Heart left ventricle (tissue), 16 donors: ENCODE data around the gene DDX3X. TPM values are rescaled to one million over a fixed set of nuclear protein-coding genes. Genes with fewer than 3 reads are reported as not detected.

Experiments
- ATAC-seq, 4 donors: fragments of 200-7000 bp; cut with Tn5 transposase; one replicate each; pipeline ENCODE4 v1.9.1; 2020 to 2022; ENCODE audit warnings: moderate library complexity in 4 of 4, mild to moderate bottlenecking in 3 of 4, moderate number of reproducible peaks in 1 of 4
- DNase-seq, 5 donors: peaks; one replicate each; pipeline ENCODE4 v3.0.0-alpha.2; 2020
- H3K27ac ChIP-seq, 12 donors: fragments of 200-600 bp; sonication (generic) in 4 of 12; one replicate each; pipeline versions ENCODE4 v1.5.0 to v1.8.0; 2016 to 2022; ENCODE audit warnings: mild to moderate bottlenecking in 2 of 12
- H3K27me3 ChIP-seq, 9 donors: fragments of 200-600 bp; sonication (generic) in 2 of 9; one replicate each; pipeline versions ENCODE4 v1.5.1 to v1.8.0; 2016 to 2022; ENCODE audit warnings: mild to moderate bottlenecking in 3 of 9
- H3K36me3 ChIP-seq, 9 donors: fragments of 200-600 bp; sonication (generic) in 2 of 9; one replicate each; pipeline versions ENCODE4 v1.5.0 to v1.8.0; 2018 to 2022; ENCODE audit warnings: mild to moderate bottlenecking in 2 of 9
- H3K4me1 ChIP-seq, 12 donors: fragments of 200-600 bp; sonication (generic) in 4 of 12; one replicate each; pipeline versions ENCODE4 v1.5.0 to v1.8.0; 2016 to 2022; ENCODE audit warnings: mild to moderate bottlenecking in 3 of 12
- H3K4me3 ChIP-seq, 12 donors: fragments of 200-600 bp; sonication (generic) in 4 of 12; one replicate each; pipeline versions ENCODE4 v1.5.0 to v1.8.0; 2017 to 2022; ENCODE audit warnings: mild to moderate bottlenecking in 9 of 12, moderate library complexity in 4 of 12
- H3K9me3 ChIP-seq, 12 donors: fragments of 200-600 bp; sonication (generic) in 4 of 12; one replicate each; pipeline versions ENCODE4 v1.5.0 to v1.8.0; 2016 to 2022; ENCODE audit warnings: mild to moderate bottlenecking in 1 of 12
- POLR2A ChIP-seq, 2 donors: fragments of 450-650 bp; IDR thresholded peaks; one replicate each; pipeline ENCODE4 v1.6.1; 2017; ENCODE audit warnings: antibody characterized with exemption in 2 of 2, mild to moderate bottlenecking in 2 of 2, moderate library complexity in 2 of 2
- WGBS, 4 donors: extraction: QIAGEN DNeasy Blood & Tissue Kit in 2 of 4; methylation state at CpG; one replicate each; pipeline versions ENCODE4 v1.1.5 to v1.1.7; 2013 to 2018; 5-methylcytosine and 5-hydroxymethylcytosine counted together
- intact Hi-C, 10 donors: fragments of 100-400 bp; cut with DNase I; formaldehyde crosslinking; loops; one replicate each; pipeline versions ENCODE4 v1.11.1 to v1.14.2; 2022
- polyA plus RNA-seq, 2 donors: library from polyadenylated mRNA; stranded (reverse); fragments of 200-250 nt; gene quantifications; one replicate each; pipeline ENCODE4 v1.2.3, GENCODE V29; 2013
- total RNA-seq, 9 donors: library from RNA; depleted of rRNA in 2 of 9; stranded (reverse); fragments of >200 nt in 2 of 9; fragmentation: NEBNext Ultra II Directional in 3 of 9; extraction: Animal tissue kit (Norgen Biotek cat#: 25700) in 3 of 9; gene quantifications; one replicate each; pipeline versions ENCODE4 v1.1.0 to v1.2.4, GENCODE V29; 2016 to 2023
- TF ChIP-seq, protein P1 (sequence below), 12 donors: fragments of 200-600 bp; sonication (generic) in 4 of 12; IDR thresholded peaks; one replicate each; pipeline versions ENCODE4 v1.5.0 to v1.8.0; 2018 to 2022; ENCODE audit warnings: antibody characterized with exemption in 12 of 12, mild to moderate bottlenecking in 5 of 12
- donor health status: ischemic (EF 13 %, LVEDD 7.1; RV severe dilation, severe dysfunction).
- donor health status: healthy with polysubstance abuse.
- donor health status: DM: no; HTN: yes; CAD: no.
- donor health status: DM: no; HTN: no; CAD: no.
- donor health status: ischemic (EF 25% LVEDD 6.9; RV normal size, moderate dysfunction).
- donor health status: ischemic (EF 25% LVEDD 5.7; RV mildly dilated, moderate dysfunction).
- donor health status: healthy.
- donor health status: DM: yes; HTN: yes; CAD: no.
- donor health status: ischemic (EF 35%, LVEDD 5.7; RV mildly dilated, moderate dysfunction).
- donor health status: nonischemic (EF 11% LVEDD 7.7; RV severe dilation, severe dysfunction).
- donor health status: DM: yes; HTN: yes; CAD: no.
- donor health status: PGD.
- donor health status: ischemic (EF 29% LVEDD 5.4; RV normal size, mild dysfunction).
- donor health status: nonischemic (EF 23%, LVEDD 6.1; RV moderate dilation, normal function).

DDX3X gene
- total and polyA plus RNA-seq, 11 donors: 34.3 to 272 (median 170) TPM

DNA sequence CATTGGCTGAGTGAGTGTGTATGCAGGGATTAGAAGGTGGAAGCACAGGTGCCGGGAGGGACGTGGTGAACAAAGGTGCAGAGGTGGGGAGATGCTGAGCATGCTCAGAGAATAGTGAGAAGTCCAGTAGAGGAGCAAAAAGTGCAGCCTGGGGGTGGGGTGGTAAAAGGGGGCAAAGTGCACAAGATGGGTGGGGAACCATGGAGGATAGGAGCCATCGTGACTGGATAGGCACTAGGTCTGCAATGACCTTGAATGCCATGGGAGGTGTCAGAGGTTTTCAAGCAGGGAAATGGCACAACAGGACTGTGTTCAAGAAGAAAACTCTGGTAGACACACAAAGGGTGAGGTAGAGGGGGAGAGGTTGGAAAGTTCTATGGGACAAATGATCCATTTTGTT is 6.6 kb upstream of the DDX3X start:
- DNase-seq (no peak), ATAC-seq (no peak)
- Histone ChIP-seq H3K9me3 (no peaks in the 10 kb centered on the region), H3K4me3 (no peak overlapping the region), H3K36me3 (no peaks in the 10 kb centered on the region), H3K27ac (no peak overlapping the region), H3K4me1 (peaks cover 0 to 29% (median 0%) of the 10 kb centered on the region in 12 donors), H3K27me3 (no peaks in the 10 kb centered on the region)
- 89 to 99% (median 95%) methylated on average over 3 of the region's 3 CpGs for WGBS, 4 donors
- no peak for TF ChIP-seq POLR2A (IDR thresholded peaks at IDR 0.05)
- TF ChIP-seq, protein P1, sequence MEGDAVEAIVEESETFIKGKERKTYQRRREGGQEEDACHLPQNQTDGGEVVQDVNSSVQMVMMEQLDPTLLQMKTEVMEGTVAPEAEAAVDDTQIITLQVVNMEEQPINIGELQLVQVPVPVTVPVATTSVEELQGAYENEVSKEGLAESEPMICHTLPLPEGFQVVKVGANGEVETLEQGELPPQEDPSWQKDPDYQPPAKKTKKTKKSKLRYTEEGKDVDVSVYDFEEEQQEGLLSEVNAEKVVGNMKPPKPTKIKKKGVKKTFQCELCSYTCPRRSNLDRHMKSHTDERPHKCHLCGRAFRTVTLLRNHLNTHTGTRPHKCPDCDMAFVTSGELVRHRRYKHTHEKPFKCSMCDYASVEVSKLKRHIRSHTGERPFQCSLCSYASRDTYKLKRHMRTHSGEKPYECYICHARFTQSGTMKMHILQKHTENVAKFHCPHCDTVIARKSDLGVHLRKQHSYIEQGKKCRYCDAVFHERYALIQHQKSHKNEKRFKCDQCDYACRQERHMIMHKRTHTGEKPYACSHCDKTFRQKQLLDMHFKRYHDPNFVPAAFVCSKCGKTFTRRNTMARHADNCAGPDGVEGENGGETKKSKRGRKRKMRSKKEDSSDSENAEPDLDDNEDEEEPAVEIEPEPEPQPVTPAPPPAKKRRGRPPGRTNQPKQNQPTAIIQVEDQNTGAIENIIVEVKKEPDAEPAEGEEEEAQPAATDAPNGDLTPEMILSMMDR (IDR thresholded peaks at IDR 0.05): no peak
- intact Hi-C loops: no loop called here

DNA sequence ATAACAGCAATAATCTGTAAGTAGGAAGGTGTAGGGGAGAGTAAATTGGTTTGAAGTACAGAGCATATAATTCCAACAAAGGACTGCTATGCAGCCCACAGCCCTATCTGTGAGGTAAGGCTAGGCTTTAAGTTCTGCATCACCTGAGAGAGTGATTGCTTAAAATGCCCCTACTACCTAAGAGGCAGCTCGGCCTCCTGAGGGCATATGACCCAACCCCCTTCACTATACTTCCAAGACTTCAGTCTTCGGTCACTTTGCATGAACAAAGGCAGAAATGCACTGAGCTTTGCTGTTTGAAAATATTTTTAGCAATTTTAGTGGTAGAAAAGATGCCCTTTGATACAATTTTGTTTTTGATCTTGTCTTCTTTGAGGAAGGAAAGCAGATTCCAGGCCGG is 4.9 kb upstream of the DDX3X start:
- Histone ChIP-seq H3K4me1 (peaks cover 0 to 24% (median 0%) of the 10 kb centered on the region in 12 donors), H3K9me3 (no peaks in the 10 kb centered on the region), H3K36me3 (no peaks in the 10 kb centered on the region), H3K4me3 (no peak overlapping the region), H3K27ac (no peak overlapping the region), H3K27me3 (no peaks in the 10 kb centered on the region)
- ATAC-seq: no peak
- 93 to 97% (median 95%) methylated on average over 3 of the region's 3 CpGs for WGBS, 4 donors
- no peak for TF ChIP-seq POLR2A (IDR thresholded peaks at IDR 0.05)
- TF ChIP-seq, protein P1 (IDR thresholded peaks at IDR 0.05): no peak
- intact Hi-C loops: no loop called here
- no peak for DNase-seq

DNA sequence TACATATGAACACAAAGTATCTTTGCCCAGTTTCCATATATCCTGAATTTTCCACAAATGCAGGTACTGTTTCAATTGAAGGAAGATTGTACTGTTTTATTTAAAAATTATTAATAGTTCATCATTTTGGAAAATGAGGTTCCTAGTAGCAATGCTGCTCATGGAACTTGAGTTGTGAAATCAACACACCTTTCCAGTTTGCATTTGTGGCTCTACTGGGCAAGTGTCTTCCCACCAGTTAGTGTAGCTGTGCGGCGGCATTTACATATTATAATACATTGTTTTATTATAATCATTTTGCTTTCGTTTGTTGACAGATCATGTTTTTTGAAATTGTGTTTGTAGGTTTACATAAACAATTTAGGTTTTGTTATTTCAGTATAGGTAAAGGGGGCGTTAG is 2.0 kb upstream of the DDX3X start:
- intact Hi-C loops: loop anchor here in 7 of 10 donors (2.0 to 10.0 kb wide), 4 partner anchors 110 to 247 kb away; partner anchors contain the start of genes NYX (in 2 of the 7) and USP9X (in 2 of the 7)
- 65 to 74% (median 69%) methylated on average over 4 of the region's 4 CpGs for WGBS, 4 donors
- H3K36me3 ChIP-seq: no peaks in the 10 kb centered on the region
- no peak for ATAC-seq
- TF ChIP-seq, protein P1 (IDR thresholded peaks at IDR 0.05): no peak
- TF ChIP-seq POLR2A (IDR thresholded peaks at IDR 0.05): no peak
- peak overlapping the region; percentile 97 to 100 (median 100) for H3K27ac ChIP-seq
- no peaks in the 10 kb centered on the region for H3K27me3 ChIP-seq
- peak overlapping the region in 10 of 12 donors; percentile 3 to 99 (median 96) for H3K4me3 ChIP-seq
- H3K4me1 ChIP-seq: peaks cover 0 to 37% (median 2%) of the 10 kb centered on the region in 12 donors
- DNase-seq: no peak
- H3K9me3 ChIP-seq: no peaks in the 10 kb centered on the region

DNA sequence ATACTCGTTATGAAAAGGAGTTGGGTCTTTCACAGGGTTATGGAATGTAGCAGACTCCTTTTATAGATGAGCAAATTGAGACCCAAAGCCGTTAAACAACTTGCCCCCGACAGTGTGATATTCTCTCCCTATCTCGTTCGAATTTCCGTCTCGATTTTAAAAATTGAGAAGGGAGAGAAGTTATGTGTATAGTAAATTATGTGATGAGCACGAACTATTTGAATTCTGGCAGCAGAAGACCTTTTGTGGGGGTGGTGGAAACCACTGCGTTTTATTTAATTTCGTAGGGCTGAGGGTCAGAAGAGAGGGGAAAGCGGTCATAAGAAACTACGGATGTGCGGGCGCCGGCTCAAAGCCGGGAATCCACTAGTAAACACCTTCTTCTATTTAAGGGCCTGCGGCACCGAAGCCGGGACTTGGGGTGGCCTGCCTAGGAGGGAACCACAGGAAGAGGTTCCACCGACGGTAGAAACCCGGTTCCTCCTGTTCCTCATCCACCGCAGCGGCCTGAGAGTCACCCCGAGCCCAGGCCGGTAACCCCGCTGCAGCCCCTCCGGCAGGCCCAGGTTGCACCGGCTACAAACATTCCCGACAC is 1.5 kb upstream of the DDX3X start:
- peak overlapping the region; percentile 97 to 100 (median 100) for H3K27ac ChIP-seq
- H3K9me3 ChIP-seq: no peaks in the 10 kb centered on the region
- H3K4me3 ChIP-seq: peak overlapping the region; percentile 81 to 99 (median 96)
- peaks cover 0 to 4% (median 0%) of the 10 kb centered on the region in 9 donors for H3K36me3 ChIP-seq
- no peak for TF ChIP-seq POLR2A (IDR thresholded peaks at IDR 0.05)
- TF ChIP-seq, protein P1 (IDR thresholded peaks at IDR 0.05): no peak
- 3 to 25% (median 11%) methylated on average over 22 to 30 of the region's 30 CpGs for WGBS, 4 donors
- H3K4me1 ChIP-seq: peaks cover 0 to 42% (median 5%) of the 10 kb centered on the region in 12 donors
- intact Hi-C loops: loop anchor here in 7 of 10 donors (2.0 to 10.0 kb wide), 4 partner anchors 110 to 248 kb away; partner anchors contain the start of genes NYX (in 2 of the 7) and USP9X (in 2 of the 7)
- H3K27me3 ChIP-seq: no peaks in the 10 kb centered on the region
- DNase-seq (peak in 3 of 5 donors; percentile 25 to 44 (median 42)), ATAC-seq (peak in 1 of 4 donors; percentile 2)
